Immature natural killer cell (primary cell): Measurements from ENCODE around the gene IZUMO4. TPM values are rescaled to one million over a fixed set of nuclear protein-coding genes. Genes with fewer than 3 reads are reported as not detected.

ENCODE experiments used
- DNase-seq, 3 donors: peaks; one replicate each; pipeline ENCODE4 v3.0.0; 2022; ENCODE audit warnings: mixed read lengths in 1 of 3
- H3K27ac Mint-ChIP-seq, 6 donors: one replicate each; pipeline ENCODE4 v1.8.0; 2020; ENCODE audit warnings: mixed read lengths in 6 of 6, mild to moderate bottlenecking in 5 of 6, inconsistent platforms in 4 of 6, moderate library complexity in 3 of 6
- H3K27me3 Mint-ChIP-seq, 3 donors: one replicate each; pipeline ENCODE4 v1.8.0; 2020 to 2021; ENCODE audit warnings: low read depth in 3 of 3, mild to moderate bottlenecking in 3 of 3, mixed read lengths in 3 of 3, moderate library complexity in 3 of 3, inconsistent platforms in 1 of 3
- H3K36me3 Mint-ChIP-seq, 3 donors: one replicate each; pipeline ENCODE4 v1.8.0; 2020; ENCODE audit warnings: mixed read lengths in 3 of 3, inconsistent platforms in 2 of 3, mild to moderate bottlenecking in 2 of 3
- H3K4me1 Mint-ChIP-seq, 2 donors: one replicate each; pipeline ENCODE4 v1.8.0; 2020; ENCODE audit warnings: inconsistent platforms in 2 of 2, mild to moderate bottlenecking in 2 of 2, mixed read lengths in 2 of 2, moderate library complexity in 1 of 2
- H3K4me3 Mint-ChIP-seq, 5 donors: one replicate each; pipeline ENCODE4 v1.8.0; 2020; ENCODE audit warnings: mild to moderate bottlenecking in 5 of 5, mixed read lengths in 5 of 5, inconsistent platforms in 3 of 5, moderate library complexity in 3 of 5
- H3K9me3 Mint-ChIP-seq, 6 donors: one replicate each; pipeline ENCODE4 v1.8.0; 2020; ENCODE audit warnings: mild to moderate bottlenecking in 6 of 6, mixed read lengths in 6 of 6, inconsistent platforms in 4 of 6, moderate library complexity in 3 of 6
- polyA plus RNA-seq, 3 donors: library from polyadenylated mRNA; unstranded; fragments of 300-500 nt; fragmentation: Illumina TruSeq; gene quantifications; one replicate each; pipeline ENCODE4 v1.2.3, GENCODE V29; 2021

IZUMO4 gene
- polyA plus RNA-seq, 3 donors from 2014 or later, result 0.42 TPM; not detected in 2

- Mint-ChIP-seq H3K9me3 (no peaks in the 10 kb centered on the region), H3K27me3 (no peaks in the 10 kb centered on the region), H3K27ac (no peak overlapping the region), H3K4me1 (peaks cover under 1 to 2% of the 10 kb centered on the region in 2 donors), H3K36me3 (peaks cover 3 to 4% (median 3%) of the 10 kb centered on the region in 3 donors), H3K4me3 (no peak overlapping the region)
- DNase-seq, result no peak
Observed at GRCh38 chr19:2135474-2136402, 39.0 kb downstream of the IZUMO4 start.

- H3K9me3 Mint-ChIP-seq, result no peaks in the 10 kb centered on the region
- H3K36me3 Mint-ChIP-seq, result peaks cover 3 to 4% (median 3%) of the 10 kb centered on the region in 3 donors
- no peak overlapping the region for H3K27ac Mint-ChIP-seq
- H3K4me3 Mint-ChIP-seq, result no peak overlapping the region
- no peaks in the 10 kb centered on the region for H3K27me3 Mint-ChIP-seq
- H3K4me1 Mint-ChIP-seq, result peaks cover 4 to 6% of the 10 kb centered on the region in 2 donors
- no peak for DNase-seq
Observed at GRCh38 chr19:2136796-2137195, 40.1 kb downstream of the IZUMO4 start.

- H3K4me3 Mint-ChIP-seq, result no peak overlapping the region
- H3K4me1 Mint-ChIP-seq, result peaks cover 5 to 6% of the 10 kb centered on the region in 2 donors
- peaks cover 2 to 3% (median 2%) of the 10 kb centered on the region in 3 donors for H3K36me3 Mint-ChIP-seq
- H3K27me3 Mint-ChIP-seq, result no peaks in the 10 kb centered on the region
- H3K27ac Mint-ChIP-seq, result no peak overlapping the region
- no peak for DNase-seq
- H3K9me3 Mint-ChIP-seq, result no peaks in the 10 kb centered on the region
Observed at GRCh38 chr19:2138061-2138728, 41.5 kb downstream of the IZUMO4 start.

- Mint-ChIP-seq H3K36me3 (peaks cover 0 to 3% (median 0%) of the 10 kb centered on the region in 3 donors), H3K4me3 (no peak overlapping the region)
- DNase-seq, result no peak
Observed at GRCh38 chr19:2139385-2140137, 42.8 kb downstream of the IZUMO4 start.

GRCh38 chr19:2140138-2140569 is 43.4 kb downstream of the IZUMO4 start:
- peaks cover 17% of the 10 kb centered on the region in 2 donors for H3K4me1 Mint-ChIP-seq
- peaks cover 0 to 4% (median 0%) of the 10 kb centered on the region in 3 donors for H3K27me3 Mint-ChIP-seq
- peaks cover 0 to 3% (median 0%) of the 10 kb centered on the region in 3 donors for H3K36me3 Mint-ChIP-seq
- no peak for DNase-seq
- no peak overlapping the region for H3K4me3 Mint-ChIP-seq
- no peaks in the 10 kb centered on the region for H3K9me3 Mint-ChIP-seq
- H3K27ac Mint-ChIP-seq, result no peak overlapping the region

More at GRCh38 chr19:2139385-2140137, 42.8 kb downstream of the IZUMO4 start:
- Mint-ChIP-seq H3K27ac (no peak overlapping the region), H3K27me3 (peaks cover 0 to 4% (median 0%) of the 10 kb centered on the region in 3 donors), H3K4me1 (peaks cover 11 to 12% of the 10 kb centered on the region in 2 donors), H3K9me3 (no peaks in the 10 kb centered on the region)

GRCh38 chr19:2142173-2142829 is 45.6 kb downstream of the IZUMO4 start:
- Mint-ChIP-seq H3K4me1 (peaks cover 28 to 29% of the 10 kb centered on the region in 2 donors), H3K36me3 (peaks cover 0 to 3% (median 0%) of the 10 kb centered on the region in 3 donors), H3K27ac (no peak overlapping the region), H3K27me3 (peaks cover 0 to 4% (median 0%) of the 10 kb centered on the region in 3 donors), H3K4me3 (no peak overlapping the region), H3K9me3 (no peaks in the 10 kb centered on the region)
- DNase-seq, result no peak

GRCh38 chr19:2144190-2144589 is 47.5 kb downstream of the IZUMO4 start:
- H3K4me3 Mint-ChIP-seq, result no peak overlapping the region
- H3K9me3 Mint-ChIP-seq, result no peaks in the 10 kb centered on the region
- H3K36me3 Mint-ChIP-seq, result peaks cover 0 to 3% (median 0%) of the 10 kb centered on the region in 3 donors
- DNase-seq, result no peak
- peak overlapping the region in 1 of 6 donors; percentile 49 for H3K27ac Mint-ChIP-seq
- peaks cover 0 to 5% (median 0%) of the 10 kb centered on the region in 3 donors for H3K27me3 Mint-ChIP-seq
- peaks cover 34 to 41% of the 10 kb centered on the region in 2 donors for H3K4me1 Mint-ChIP-seq

- peak in 2 of 3 donors; percentile 36 for DNase-seq
- no peaks in the 10 kb centered on the region for H3K9me3 Mint-ChIP-seq
- peaks cover 47 to 54% of the 10 kb centered on the region in 2 donors for H3K4me1 Mint-ChIP-seq
- peak overlapping the region in 1 of 5 donors; percentile 43 for H3K4me3 Mint-ChIP-seq
- peaks cover 0 to 5% (median 0%) of the 10 kb centered on the region in 3 donors for H3K27me3 Mint-ChIP-seq
- H3K36me3 Mint-ChIP-seq, result no peaks in the 10 kb centered on the region
- H3K27ac Mint-ChIP-seq, result peak overlapping the region in 5 of 6 donors; percentile 9 to 83 (median 69)
Observed at GRCh38 chr19:2145831-2146241, 49.1 kb downstream of the IZUMO4 start.

- no peak for DNase-seq
- Mint-ChIP-seq H3K27me3 (peaks cover 4 to 7% (median 7%) of the 10 kb centered on the region in 3 donors), H3K27ac (peak overlapping the region; percentile 6 to 73 (median 16)), H3K4me3 (peak overlapping the region; percentile 13 to 88 (median 57)), H3K9me3 (no peaks in the 10 kb centered on the region), H3K36me3 (no peaks in the 10 kb centered on the region), H3K4me1 (peaks cover 53 to 59% of the 10 kb centered on the region in 2 donors)
Observed at GRCh38 chr19:2148482-2149135, 51.9 kb downstream of the IZUMO4 start.

Other genes with a start within 250 kb of the IZUMO4 start
- gene REXO1, start 248.4 kb upstream of the IZUMO4 start, polyA plus RNA-seq, result 10 to 100 TPM in 1 of 3 donors, 1 to 10 TPM in 1, under 1 TPM in 1; 0.63 to 13.0 (median 4.5) TPM
- gene KLF16, start 233.3 kb upstream of the IZUMO4 start, polyA plus RNA-seq, result under 1 TPM; 0.12 to 0.55 (median 0.49) TPM
- gene ABHD17A, start 211.4 kb upstream of the IZUMO4 start, polyA plus RNA-seq, result 100 to 1,000 TPM; 652 to 783 (median 741) TPM
- 10 to 100 TPM in 1 of 3 donors, 1 to 10 TPM in 2; 2.1 to 10.0 (median 4.3) TPM for gene ADAT3, start 191.5 kb upstream of the IZUMO4 start, polyA plus RNA-seq
- gene SCAMP4, start 191.5 kb upstream of the IZUMO4 start, polyA plus RNA-seq, result 10 to 100 TPM in 2 of 3 donors, 1 to 10 TPM in 1; 7.6 to 31.9 (median 22.6) TPM
- gene CSNK1G2, start 155.7 kb upstream of the IZUMO4 start, polyA plus RNA-seq, result 10 to 100 TPM; 18.0 to 35.4 (median 21.8) TPM
- gene BTBD2, start 81.2 kb upstream of the IZUMO4 start, polyA plus RNA-seq, result 1 to 10 TPM; 2.6 to 4.4 (median 3.6) TPM
- 10 to 100 TPM; 22.7 to 39.2 (median 23.9) TPM for gene MKNK2, start 45.7 kb upstream of the IZUMO4 start, polyA plus RNA-seq
- 100 to 1,000 TPM in 1 of 3 donors, 10 to 100 TPM in 2; 39.4 to 160 (median 42.2) TPM for gene MOB3A, start 589 bp upstream of the IZUMO4 start, polyA plus RNA-seq
- 10 to 100 TPM; 11.7 to 44.5 (median 17.9) TPM for gene AP3D1, start 54.7 kb downstream of the IZUMO4 start, polyA plus RNA-seq
- 1 to 10 TPM in 1 of 3 donors, under 1 TPM in 2; 0.25 to 1.7 (median 0.31) TPM for gene DOT1L, start 67.0 kb downstream of the IZUMO4 start, polyA plus RNA-seq
- gene PLEKHJ1, start 139.4 kb downstream of the IZUMO4 start, polyA plus RNA-seq, result 100 to 1,000 TPM; 115 to 148 (median 117) TPM
- gene SF3A2, start 139.9 kb downstream of the IZUMO4 start, polyA plus RNA-seq, result 10 to 100 TPM in 2 of 3 donors, 1 to 10 TPM in 1; 6.2 to 40.9 (median 11.1) TPM
- gene AMH, start 152.4 kb downstream of the IZUMO4 start, polyA plus RNA-seq, result not detected
- under 1 TPM in 1 of 3 donors, not detected in 2; 0.94 TPM for gene JSRP1, start 159.5 kb downstream of the IZUMO4 start, polyA plus RNA-seq
- gene PEAK3, start 185.3 kb downstream of the IZUMO4 start, polyA plus RNA-seq, result 10 to 100 TPM in 1 of 3 donors, 1 to 10 TPM in 1, under 1 TPM in 1; 0.96 to 10.8 (median 2.5) TPM
- gene LINGO3, start 211.2 kb downstream of the IZUMO4 start, polyA plus RNA-seq, result 10 to 100 TPM in 1 of 3 donors, 1 to 10 TPM in 2; 2.7 to 13.2 (median 2.7) TPM
- 100 to 1,000 TPM; 163 to 285 (median 170) TPM for gene LSM7, start 231.7 kb downstream of the IZUMO4 start, polyA plus RNA-seq
- 10 to 100 TPM in 2 of 3 donors, 1 to 10 TPM in 1; 6.9 to 16.4 (median 12.5) TPM for gene SPPL2B, start 231.8 kb downstream of the IZUMO4 start, polyA plus RNA-seq